Loucy (cell line): ENCODE measurements around the gene PCSK5.

Experiments
- H2AFZ ChIP-seq: fragments of 200-600 bp; sonication (generic); 2 replicates; pipeline ENCODE4 v1.6.0; 2016; ENCODE audit warnings: antibody characterized with exemption, mild to moderate bottlenecking, low read length, moderate library complexity
- H3F3A ChIP-seq: fragments of 200-600 bp; 2 replicates; pipeline ENCODE4 v1.6.0; 2016; ENCODE audit warnings: antibody characterized with exemption, low read depth, mild to moderate bottlenecking
- H3K27me3 ChIP-seq: fragments of 200-600 bp; sonication (generic); 2 replicates; pipeline ENCODE4 v1.6.1; 2014; ENCODE audit warnings: low read length, mild to moderate bottlenecking; ENCODE audit not compliant: insufficient read depth, poor library complexity, severe bottlenecking
- H3K36me3 ChIP-seq: fragments of 200-600 bp; sonication (generic); 2 replicates; pipeline ENCODE4 v1.6.1; 2016; ENCODE audit warnings: low read length; ENCODE audit not compliant: insufficient read depth
- H3K4me1 ChIP-seq: fragments of 200-600 bp; sonication (generic); 2 replicates; pipeline ENCODE4 v1.5.1; 2014; ENCODE audit warnings: low read length, mild to moderate bottlenecking; ENCODE audit not compliant: insufficient read depth, poor library complexity, severe bottlenecking
- H3K4me2 ChIP-seq: fragments of 200-600 bp; sonication (generic); 2 replicates; pipeline ENCODE4 v1.6.0; 2014; ENCODE audit warnings: antibody characterized with exemption, low read length, low read depth, mild to moderate bottlenecking; ENCODE audit not compliant: poor library complexity, severe bottlenecking
- H3K4me3 ChIP-seq: fragments of 200-600 bp; sonication (generic); 2 replicates; pipeline ENCODE4 v1.5.1; 2014; ENCODE audit warnings: low read length, mild to moderate bottlenecking, mixed read lengths; ENCODE audit not compliant: poor library complexity, severe bottlenecking
- H3K79me2 ChIP-seq: fragments of 200-600 bp; sonication (generic); 2 replicates; pipeline ENCODE4 v1.6.1; 2014; ENCODE audit warnings: low read length; ENCODE audit not compliant: insufficient read depth
- H3K9ac ChIP-seq: fragments of 200-600 bp; sonication (generic); 2 replicates; pipeline ENCODE4 v1.6.0; 2014; ENCODE audit warnings: mild to moderate bottlenecking, low read depth, low read length, moderate library complexity; ENCODE audit not compliant: poor library complexity, severe bottlenecking
- H3K9me2 ChIP-seq: fragments of 200-600 bp; sonication (generic); replicated peaks from 2 replicates; pipeline ENCODE4 v1.6.1; 2016; ENCODE audit warnings: low read depth, low read length, mixed read lengths
- H3K9me3 ChIP-seq: fragments of 200-600 bp; sonication (generic); 2 replicates; pipeline ENCODE4 v1.6.1; 2014; ENCODE audit warnings: mild to moderate bottlenecking, antibody characterized with exemption, low read length, low read depth; ENCODE audit not compliant: insufficient read depth
- H4K20me1 ChIP-seq: fragments of 200-600 bp; sonication (generic); 2 replicates; pipeline ENCODE4 v1.6.0; 2014; ENCODE audit warnings: antibody characterized with exemption, low read length, mild to moderate bottlenecking; ENCODE audit not compliant: insufficient read depth, poor library complexity, severe bottlenecking
- CTCF ChIP-seq: fragments of 200-600 bp; sonication (generic); conservative IDR thresholded peaks from 2 replicates; pipeline ENCODE4 v1.5.1; 2014; ENCODE audit warnings: mild to moderate bottlenecking, antibody characterized with exemption, low read length
- EZH2phosphoT487 ChIP-seq: fragments of 200-600 bp; IDR thresholded peaks from 2 replicates; pipeline ENCODE4 v1.6.1; 2018; ENCODE audit warnings: antibody characterized with exemption, mild to moderate bottlenecking, moderate library complexity, borderline replicate concordance

Gene PCSK5

GRCh38 chr9:76351006-76351405 is 460.5 kb downstream of the PCSK5 start:
- Histone ChIP-seq H4K20me1 (no peaks in the 10 kb centered on the region), H3K4me1 (no peaks in the 10 kb centered on the region), H3K36me3 (no peaks in the 10 kb centered on the region), H3F3A (no peaks in the 10 kb centered on the region), H3K9me3 (no peaks in the 10 kb centered on the region), H3K79me2 (no peaks in the 10 kb centered on the region), H3K9ac (no peak overlapping the region), H3K4me3 (no peak overlapping the region), H2AFZ (no peak overlapping the region), H3K27me3 (no peaks in the 10 kb centered on the region), H3K9me2 (no peaks in the 10 kb centered on the region), H3K4me2 (no peak overlapping the region)
- TF ChIP-seq EZH2phosphoT487 (no peak), CTCF (no peak)

GRCh38 chr9:76352026-76352620 is 461.6 kb downstream of the PCSK5 start:
- no peak overlapping the region for H3K9ac ChIP-seq
- no peaks in the 10 kb centered on the region for H3K9me2 ChIP-seq

GRCh38 chr9:76353280-76353679 is 462.8 kb downstream of the PCSK5 start:
- Histone ChIP-seq H3K9me3 (no peaks in the 10 kb centered on the region), H3K9ac (no peak overlapping the region), H3K4me2 (no peak overlapping the region), H3K4me1 (no peaks in the 10 kb centered on the region), H3K79me2 (no peaks in the 10 kb centered on the region), H2AFZ (no peak overlapping the region), H3K36me3 (no peaks in the 10 kb centered on the region), H3F3A (no peaks in the 10 kb centered on the region), H4K20me1 (no peaks in the 10 kb centered on the region), H3K27me3 (no peaks in the 10 kb centered on the region), H3K4me3 (no peak overlapping the region), H3K9me2 (no peaks in the 10 kb centered on the region)
- TF ChIP-seq CTCF (no peak), EZH2phosphoT487 (no peak)

More at GRCh38 chr9:76352026-76352620, 461.6 kb downstream of the PCSK5 start:
- Histone ChIP-seq H3K27me3 (no peaks in the 10 kb centered on the region), H3K4me2 (no peak overlapping the region), H3K4me1 (no peaks in the 10 kb centered on the region), H4K20me1 (no peaks in the 10 kb centered on the region), H3F3A (no peaks in the 10 kb centered on the region), H3K36me3 (no peaks in the 10 kb centered on the region), H2AFZ (no peak overlapping the region), H3K79me2 (no peaks in the 10 kb centered on the region), H3K9me3 (no peaks in the 10 kb centered on the region), H3K4me3 (no peak overlapping the region)
- TF ChIP-seq CTCF, result no peak
